GM10248 (cell line): Measurements from ENCODE around the gene ASB3.

Experiments
- CTCF ChIA-PET: fragments of 300-600 bp; sonication (Branson Sonifier 250); formaldehyde crosslinking; extraction: SDS; loops from one replicate; lab custom pipeline; 2021; ENCODE audit warnings: antibody characterized with exemption; lab: Yijun Ruan, JAX
- POLR2A ChIA-PET: fragments of 350-650 bp; sonication (Branson Sonifier 250); formaldehyde crosslinking; extraction: SDS; loops from one replicate; lab custom pipeline; 2020; ENCODE audit warnings: antibody characterized with exemption; lab: Yijun Ruan, JAX
- DNase-seq: peaks from one replicate; pipeline ENCODE4 v3.0.0; 2012; ENCODE audit errors: extremely low spot score
- TF ChIP-seq, protein P1 (sequence below): IDR thresholded peaks from 2 replicates; pipeline ENCODE4 v1.5.1; 2012; ENCODE audit warnings: mild to moderate bottlenecking, low read depth; ENCODE audit errors: extremely low read depth, missing control alignments, control extremely low read depth

Gene ASB3

DNA sequence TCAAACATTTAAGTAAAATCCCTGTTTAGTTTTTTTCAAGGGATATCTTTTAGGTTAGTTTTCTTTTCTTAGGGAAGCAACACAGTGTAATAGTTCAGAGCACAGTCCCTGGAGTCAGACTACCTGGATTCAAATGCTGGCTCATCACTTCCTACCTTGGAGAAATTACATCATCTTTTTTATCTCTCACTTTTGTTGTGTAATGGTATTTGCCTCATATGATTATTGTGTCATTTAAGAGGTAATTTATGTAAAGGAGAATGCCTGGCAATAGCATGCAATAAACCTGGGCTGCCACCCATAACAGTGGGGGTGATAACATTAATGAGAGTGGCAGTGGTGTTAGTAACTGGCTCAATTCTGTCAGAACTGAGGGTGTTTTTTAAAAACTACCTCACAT, 26.4 kb upstream of the ASB3 start:
- POLR2A ChIA-PET, result no interaction called here
- TF ChIP-seq, protein P1, sequence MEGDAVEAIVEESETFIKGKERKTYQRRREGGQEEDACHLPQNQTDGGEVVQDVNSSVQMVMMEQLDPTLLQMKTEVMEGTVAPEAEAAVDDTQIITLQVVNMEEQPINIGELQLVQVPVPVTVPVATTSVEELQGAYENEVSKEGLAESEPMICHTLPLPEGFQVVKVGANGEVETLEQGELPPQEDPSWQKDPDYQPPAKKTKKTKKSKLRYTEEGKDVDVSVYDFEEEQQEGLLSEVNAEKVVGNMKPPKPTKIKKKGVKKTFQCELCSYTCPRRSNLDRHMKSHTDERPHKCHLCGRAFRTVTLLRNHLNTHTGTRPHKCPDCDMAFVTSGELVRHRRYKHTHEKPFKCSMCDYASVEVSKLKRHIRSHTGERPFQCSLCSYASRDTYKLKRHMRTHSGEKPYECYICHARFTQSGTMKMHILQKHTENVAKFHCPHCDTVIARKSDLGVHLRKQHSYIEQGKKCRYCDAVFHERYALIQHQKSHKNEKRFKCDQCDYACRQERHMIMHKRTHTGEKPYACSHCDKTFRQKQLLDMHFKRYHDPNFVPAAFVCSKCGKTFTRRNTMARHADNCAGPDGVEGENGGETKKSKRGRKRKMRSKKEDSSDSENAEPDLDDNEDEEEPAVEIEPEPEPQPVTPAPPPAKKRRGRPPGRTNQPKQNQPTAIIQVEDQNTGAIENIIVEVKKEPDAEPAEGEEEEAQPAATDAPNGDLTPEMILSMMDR, result no peak
- no peak for DNase-seq
- CTCF ChIA-PET, result interaction anchor here (1.1 to 1.4 kb wide), 4 partner anchors 10 to 19 kb away, joined by 3 read pairs; no protein-coding TSS in a partner anchor

DNA sequence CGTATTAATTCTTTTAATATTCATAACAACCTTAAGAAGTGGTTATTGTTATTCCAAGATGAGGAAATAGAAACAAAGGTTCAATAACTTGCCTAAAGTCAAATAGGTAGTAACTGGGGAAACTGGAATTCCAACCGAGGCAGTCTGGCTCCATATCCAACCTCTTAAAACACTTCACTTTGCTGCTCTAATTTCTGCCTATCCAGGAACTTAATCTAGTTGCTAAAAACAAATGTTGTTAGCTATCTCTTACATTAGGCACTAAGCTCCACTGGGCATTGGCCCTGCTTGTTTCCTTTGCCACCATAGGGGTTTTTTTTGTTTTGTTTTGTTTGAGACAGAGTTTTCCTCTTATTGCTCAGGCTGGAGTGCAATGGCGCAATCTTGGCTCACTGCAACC, 24.8 kb upstream of the ASB3 start:
- POLR2A ChIA-PET, result no interaction called here
- TF ChIP-seq, protein P1, result no peak
- CTCF ChIA-PET, result no interaction called here
- DNase-seq, result no peak

DNA sequence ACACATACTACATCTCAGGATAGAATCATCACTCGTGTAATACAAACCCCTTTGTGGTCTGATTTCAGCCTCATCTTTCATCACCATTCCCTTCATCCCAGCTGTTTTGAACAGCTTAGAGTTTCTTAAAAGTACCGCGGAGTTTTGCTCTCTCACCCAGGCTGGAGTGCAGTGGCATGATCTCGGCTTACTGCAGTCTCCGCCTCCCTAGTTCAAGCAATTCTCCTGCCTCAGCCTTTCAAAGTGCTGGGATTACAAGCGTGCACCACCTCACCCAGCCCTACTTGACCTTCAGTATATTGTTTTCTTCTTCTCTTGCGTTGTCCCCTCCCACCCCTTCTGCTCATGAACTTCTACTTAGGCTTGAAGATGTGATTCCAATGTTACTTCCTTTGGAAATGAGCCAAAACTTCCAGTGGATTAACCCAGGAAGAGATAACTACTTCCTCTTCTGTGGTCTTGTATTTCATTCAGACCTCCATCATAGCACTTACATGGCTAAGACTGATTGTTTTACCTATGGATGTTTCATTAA, 15.9 kb upstream of the ASB3 start:
- TF ChIP-seq, protein P1, result no peak
- POLR2A ChIA-PET, result no interaction called here
- DNase-seq, result no peak
- CTCF ChIA-PET, result no interaction called here

DNA sequence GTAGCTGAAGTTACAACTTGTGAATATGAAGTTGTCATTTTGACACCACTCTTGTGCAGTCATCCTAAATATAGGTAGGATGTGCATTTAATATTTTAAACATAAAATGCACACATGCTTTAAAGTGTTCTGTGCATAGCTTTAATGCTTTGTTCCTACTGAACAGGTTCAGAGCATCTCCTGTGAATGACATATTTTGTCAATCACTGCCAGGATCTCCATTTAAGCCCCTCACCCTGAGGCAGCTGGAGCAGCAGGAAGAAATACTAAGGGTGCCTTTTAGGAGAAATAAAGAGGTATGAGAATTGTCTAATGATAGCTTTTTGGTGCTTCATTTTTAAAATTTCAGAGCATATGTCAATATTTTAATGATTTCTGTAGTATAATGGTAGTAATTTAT, 14.8 kb upstream of the ASB3 start:
- TF ChIP-seq, protein P1, result no peak
- POLR2A ChIA-PET, result no interaction called here
- DNase-seq, result no peak
- CTCF ChIA-PET, result interaction anchor here (1.0 to 1.1 kb wide), 2 partner anchors 9 to 18 kb away, joined by 3 read pairs; no protein-coding TSS in a partner anchor

DNA sequence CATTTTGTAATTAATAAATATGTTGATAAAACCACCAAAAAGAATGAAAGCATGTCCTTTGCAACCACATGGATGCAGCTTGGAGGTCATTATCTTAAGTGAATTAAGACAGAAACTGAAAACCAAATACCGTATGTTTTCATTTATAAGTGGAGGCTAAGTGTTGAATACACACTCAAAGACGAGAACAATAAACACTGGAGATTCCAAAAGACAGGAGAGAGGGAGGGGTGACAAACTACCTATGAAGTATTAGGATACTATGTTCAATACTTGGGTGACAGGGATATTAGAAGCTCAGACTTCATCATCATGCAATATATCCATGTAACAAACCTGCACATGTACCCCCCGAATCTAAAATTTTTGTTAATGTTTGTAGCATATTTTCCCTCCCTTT, 7.1 kb upstream of the ASB3 start:
- ChIA-PET CTCF (interaction anchor here (1.0 to 1.4 kb wide), 2 partner anchors 19 to 26 kb away, joined by 3 to 4 read pairs; partner anchors contain the start of gene CHAC2), POLR2A (no interaction called here)
- DNase-seq, result no peak
- TF ChIP-seq, protein P1, result no peak

DNA sequence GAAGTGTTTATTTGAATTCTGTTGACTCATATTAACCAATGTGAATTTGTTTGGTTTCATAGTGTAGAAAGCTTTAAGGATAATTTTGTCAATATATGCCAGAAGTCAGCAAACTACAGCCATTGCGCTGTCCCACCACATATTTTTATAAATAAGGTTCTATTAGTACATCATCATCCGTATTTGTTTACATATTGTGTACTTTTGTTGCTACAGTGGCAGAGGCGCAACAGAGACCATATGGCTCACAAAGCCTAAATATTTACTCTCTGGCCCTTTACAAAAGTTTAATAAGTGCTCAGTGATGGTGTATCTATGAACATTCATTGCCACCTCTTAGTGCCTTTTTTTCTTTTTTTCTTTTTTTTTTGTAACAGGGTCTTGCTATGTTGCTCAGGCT, 6.5 kb upstream of the ASB3 start:
- TF ChIP-seq, protein P1, result no peak
- CTCF ChIA-PET, result interaction anchor here (1.0 to 1.6 kb wide), 5 partner anchors 8 to 26 kb away, joined by 3 to 4 read pairs (median 3); partner anchors contain the start of gene CHAC2
- POLR2A ChIA-PET, result no interaction called here
- DNase-seq, result no peak
